B cell (primary cell): ENCODE results near the gene PTPN13. TPM values are rescaled to one million over a fixed set of nuclear protein-coding genes. Genes with fewer than 3 reads are reported as not detected.

Source experiments
- ATAC-seq: fragments of 200-7000 bp; cut with Tn5 transposase; one replicate; pipeline ENCODE4 v1.10.0; 2021; ENCODE audit warnings: low read depth, mild to moderate bottlenecking, moderate number of reproducible peaks, moderate library complexity
- CTCF ChIA-PET: fragments of 350-600 bp; sonication (Branson Sonifier 250); formaldehyde crosslinking; loops from one replicate; lab custom pipeline; 2021; ENCODE audit warnings: antibody characterized with exemption, inconsistent platforms; lab: Charles Lee
- POLR2A ChIA-PET: fragments of 350-600 bp; sonication (Branson Sonifier 250); formaldehyde crosslinking; loops from one replicate; lab custom pipeline; 2021; ENCODE audit warnings: antibody characterized with exemption; lab: Charles Lee
- DNase-seq: peaks from one replicate; pipeline ENCODE4 v3.0.0; 2013
- H2AFZ ChIP-seq: 2 replicates; pipeline ENCODE4 v1.6.1; 2012; ENCODE audit warnings: mild to moderate bottlenecking, low read depth, low read length; ENCODE audit not compliant: insufficient read depth, poor library complexity, severe bottlenecking
- H3K27ac ChIP-seq, 2 donors: 1 replicate in 1 of 2; 2 replicates in 1 of 2; pipeline ENCODE4 v1.5.1; 2012 to 2013; ENCODE audit warnings: low read length in 2 of 2, mild to moderate bottlenecking in 2 of 2, moderate library complexity in 1 of 2
- H3K27me3 ChIP-seq, 4 experiments: fragments of 200-600 bp in 1 of 4; sonication (generic) in 1 of 4; replicated peaks in 1 of 4; 1 replicate in 2 of 4; 2 replicates in 2 of 4; pipeline versions ENCODE4 v1.6.1 to v1.7.0; 2013 to 2016; ENCODE audit warnings: low read length in 3 of 4, mild to moderate bottlenecking in 2 of 4, mixed read lengths in 1 of 4, moderate library complexity in 1 of 4; ENCODE audit not compliant: insufficient read depth in 4 of 4, control insufficient read depth in 3 of 4; ENCODE audit errors: control extremely low read depth in 1 of 4
- H3K36me3 ChIP-seq, 2 experiments: replicated peaks in 1 of 2; 1 replicate in 1 of 2; 2 replicates in 1 of 2; pipeline versions ENCODE4 v1.6.1 to v1.7.1; 2013; ENCODE audit warnings: low read length in 1 of 2; ENCODE audit not compliant: insufficient read depth in 2 of 2, control insufficient read depth in 1 of 2; ENCODE audit errors: control extremely low read depth in 1 of 2, extremely low read depth in 1 of 2
- H3K4me1 ChIP-seq, 2 donors: fragments of 200-600 bp in 1 of 2; sonication (generic) in 1 of 2; 1 replicate in 1 of 2; 2 replicates in 1 of 2; pipeline versions ENCODE4 v1.5.1 to v1.6.1; 2013 to 2017; ENCODE audit warnings: low read length in 2 of 2; ENCODE audit not compliant: control insufficient read depth in 2 of 2, insufficient read depth in 2 of 2
- H3K4me2 ChIP-seq: replicated peaks from 2 replicates; pipeline ENCODE3; 2012; ENCODE audit warnings: mild to moderate bottlenecking, low read depth, low read length; ENCODE audit not compliant: poor library complexity, severe bottlenecking
- H3K4me3 ChIP-seq, 5 experiments: fragments of 200-600 bp in 1 of 5; sonication (generic) in 1 of 5; 1 replicate in 3 of 5; 2 replicates in 2 of 5; pipeline versions ENCODE4 v1.5.1 to v1.7.0; 2011 to 2016; ENCODE audit warnings: low read length in 4 of 5, mild to moderate bottlenecking in 4 of 5, low read depth in 2 of 5, control low read depth in 1 of 5, moderate library complexity in 1 of 5; ENCODE audit not compliant: insufficient read depth in 1 of 5; ENCODE audit errors: control extremely low read depth in 1 of 5, extremely low read depth in 1 of 5
- H3K79me2 ChIP-seq: fragments of 200-600 bp; sonication (generic); one replicate; pipeline ENCODE4 v1.6.0; 2016; ENCODE audit warnings: low read length; ENCODE audit not compliant: control insufficient read depth, insufficient read depth
- H3K9ac ChIP-seq: fragments of 200-600 bp; sonication (generic); 2 replicates; pipeline ENCODE4 v1.6.1; 2017; ENCODE audit warnings: mild to moderate bottlenecking, low read length, moderate library complexity
- H3K9me3 ChIP-seq, 3 donors: one replicate each; pipeline versions ENCODE4 v1.6.1 to v1.7.1; 2013; ENCODE audit warnings: low read length in 2 of 3; ENCODE audit not compliant: control insufficient read depth in 2 of 3, insufficient read depth in 1 of 3; ENCODE audit errors: control extremely low read depth in 1 of 3
- H4K20me1 ChIP-seq: 2 replicates; pipeline ENCODE4 v1.6.0; 2012; ENCODE audit warnings: mild to moderate bottlenecking, low read length; ENCODE audit not compliant: insufficient read depth, control insufficient read depth, poor library complexity, severe bottlenecking
- H3K27ac Mint-ChIP-seq: one replicate; pipeline ENCODE4 v1.8.0; 2021; ENCODE audit warnings: mixed read lengths
- H3K27me3 Mint-ChIP-seq: one replicate; pipeline ENCODE4 v1.8.0; 2021; ENCODE audit warnings: mixed read lengths
- H3K4me1 Mint-ChIP-seq: one replicate; pipeline ENCODE4 v1.8.0; 2021; ENCODE audit warnings: mixed read lengths
- H3K4me3 Mint-ChIP-seq: one replicate; pipeline ENCODE4 v1.8.0; 2021; ENCODE audit warnings: mixed read lengths
- H3K9me3 Mint-ChIP-seq: one replicate; pipeline ENCODE4 v1.8.0; 2022; ENCODE audit warnings: mixed read lengths; ENCODE audit not compliant: insufficient read depth
- EZH2 ChIP-seq: IDR thresholded peaks from 2 replicates; pipeline ENCODE4 v1.6.1; 2012; ENCODE audit warnings: borderline replicate concordance, low read depth, mild to moderate bottlenecking, moderate library complexity, low read length; ENCODE audit not compliant: insufficient read depth, poor library complexity, severe bottlenecking
- WGBS: methylation state at CpG from one replicate; pipeline ENCODE4 v1.1.5; 2013; ENCODE audit warnings: missing lambda C conversion rate; ENCODE audit not compliant: insufficient coverage; 5-methylcytosine and 5-hydroxymethylcytosine counted together
- intact Hi-C: fragments of 100-400 bp; cut with micrococcal nuclease; formaldehyde crosslinking; loops from one replicate; pipeline ENCODE4 v1.10.0; 2022
- polyA plus RNA-seq: library from polyadenylated mRNA; depleted of rRNA; stranded (reverse); fragments of >200 nt; gene quantifications from 2 replicates; pipeline ENCODE4 v1.2.3, GENCODE V29; 2012
- total RNA-seq, 2 donors: library from RNA; stranded (reverse); fragments of 120-200 nt in 1 of 2; gene quantifications; 1 replicate in 1 of 2; 2 replicates in 1 of 2; pipeline versions ENCODE4 v1.2.3 to v1.2.4, GENCODE V29; 2013 to 2022
- TF ChIP-seq, protein P1 (sequence below): fragments of 200-600 bp; IDR thresholded peaks from one replicate; pipeline ENCODE4 v1.8.0; 2022; ENCODE audit warnings: antibody characterized with exemption, mild to moderate bottlenecking

The PTPN13 gene
- total and polyA plus RNA-seq, 2 donors (not counting 1 experiment from before 2014, with no cell fraction given): 0.91 TPM; not detected in 1

GRCh38 chr4:86835677-86836076 is 241.6 kb downstream of the PTPN13 start:
- CTCF ChIA-PET: no interaction called here
- no peaks in the 10 kb centered on the region for H3K27me3 ChIP-seq
- Mint-ChIP-seq H3K27me3 (peaks cover 6% of the 10 kb centered on the region), H3K27ac (no peak overlapping the region), H3K4me1 (no peaks in the 10 kb centered on the region), H3K9me3 (no peaks in the 10 kb centered on the region), H3K4me3 (no peak overlapping the region)
- WGBS: no CpG with 5 or more reads among the region's 3 CpGs
- H3K27ac ChIP-seq: no peak overlapping the region
- DNase-seq (no peak), ATAC-seq (no peak)
- H3K79me2 ChIP-seq: no peaks in the 10 kb centered on the region
- no peaks in the 10 kb centered on the region for H3K4me1 ChIP-seq
- H3K9me3 ChIP-seq: no peaks in the 10 kb centered on the region
- POLR2A ChIA-PET: no interaction called here
- no peaks in the 10 kb centered on the region for H3K36me3 ChIP-seq
- intact Hi-C loops: no loop called here
- H3K4me3 ChIP-seq: no peak overlapping the region
- no peaks in the 10 kb centered on the region for H4K20me1 ChIP-seq
- no peak overlapping the region for H3K9ac ChIP-seq
- no peak overlapping the region for H3K4me2 ChIP-seq
- no peak overlapping the region for H2AFZ ChIP-seq
- TF ChIP-seq, protein P1, sequence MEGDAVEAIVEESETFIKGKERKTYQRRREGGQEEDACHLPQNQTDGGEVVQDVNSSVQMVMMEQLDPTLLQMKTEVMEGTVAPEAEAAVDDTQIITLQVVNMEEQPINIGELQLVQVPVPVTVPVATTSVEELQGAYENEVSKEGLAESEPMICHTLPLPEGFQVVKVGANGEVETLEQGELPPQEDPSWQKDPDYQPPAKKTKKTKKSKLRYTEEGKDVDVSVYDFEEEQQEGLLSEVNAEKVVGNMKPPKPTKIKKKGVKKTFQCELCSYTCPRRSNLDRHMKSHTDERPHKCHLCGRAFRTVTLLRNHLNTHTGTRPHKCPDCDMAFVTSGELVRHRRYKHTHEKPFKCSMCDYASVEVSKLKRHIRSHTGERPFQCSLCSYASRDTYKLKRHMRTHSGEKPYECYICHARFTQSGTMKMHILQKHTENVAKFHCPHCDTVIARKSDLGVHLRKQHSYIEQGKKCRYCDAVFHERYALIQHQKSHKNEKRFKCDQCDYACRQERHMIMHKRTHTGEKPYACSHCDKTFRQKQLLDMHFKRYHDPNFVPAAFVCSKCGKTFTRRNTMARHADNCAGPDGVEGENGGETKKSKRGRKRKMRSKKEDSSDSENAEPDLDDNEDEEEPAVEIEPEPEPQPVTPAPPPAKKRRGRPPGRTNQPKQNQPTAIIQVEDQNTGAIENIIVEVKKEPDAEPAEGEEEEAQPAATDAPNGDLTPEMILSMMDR: no peak
- TF ChIP-seq EZH2: no peak

DNA sequence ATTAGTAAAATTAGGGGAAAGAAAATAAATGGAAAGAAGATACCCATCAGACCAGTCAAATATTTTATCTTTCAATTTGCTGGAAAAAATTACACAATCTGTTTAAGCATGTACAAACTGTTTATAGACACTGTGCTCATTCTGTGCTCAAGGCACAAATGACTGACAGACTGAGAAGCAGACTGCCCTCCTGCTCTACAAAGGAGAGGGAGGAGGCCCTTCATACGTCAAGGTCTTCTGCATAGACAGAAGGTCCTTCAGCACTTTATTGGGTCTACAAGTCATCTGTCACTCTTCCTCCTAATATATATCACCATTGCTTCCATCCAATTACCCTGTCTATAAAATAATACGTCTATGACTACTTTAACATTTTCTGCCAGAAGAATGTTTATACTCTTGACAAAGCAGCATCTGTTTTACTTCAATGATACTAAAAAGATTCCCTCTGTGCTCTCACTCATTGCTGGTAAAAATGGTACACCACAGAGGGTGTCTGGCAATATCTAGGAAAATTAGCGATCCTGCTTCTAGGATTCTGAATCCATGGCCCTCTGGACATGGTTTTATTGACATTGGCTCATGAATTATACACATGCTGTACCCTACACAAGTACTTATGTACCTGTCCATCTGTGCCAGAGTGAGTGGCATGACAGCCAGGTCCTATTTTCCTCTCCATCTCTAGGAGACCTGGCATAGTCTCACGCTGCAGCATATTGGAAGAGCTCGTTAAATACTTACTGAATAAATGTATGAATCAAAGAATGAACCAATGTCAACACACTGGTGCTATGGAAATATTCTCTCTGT is 243.8 kb downstream of the PTPN13 start:
- Mint-ChIP-seq H3K4me3 (no peak overlapping the region), H3K9me3 (no peaks in the 10 kb centered on the region), H3K27me3 (peaks cover 6% of the 10 kb centered on the region), H3K27ac (no peak overlapping the region), H3K4me1 (no peaks in the 10 kb centered on the region)
- CTCF ChIA-PET: no interaction called here
- Histone ChIP-seq H3K79me2 (no peaks in the 10 kb centered on the region), H3K9ac (no peak overlapping the region), H4K20me1 (no peaks in the 10 kb centered on the region), H3K36me3 (no peaks in the 10 kb centered on the region), H3K9me3 (no peaks in the 10 kb centered on the region), H2AFZ (no peak overlapping the region), H3K4me2 (no peak overlapping the region), H3K27me3 (no peaks in the 10 kb centered on the region), H3K4me1 (no peaks in the 10 kb centered on the region), H3K27ac (no peak overlapping the region), H3K4me3 (no peak overlapping the region)
- 100% methylated on average over 2 of the region's 5 CpGs for WGBS
- POLR2A ChIA-PET: no interaction called here
- ATAC-seq (no peak), DNase-seq (no peak)
- TF ChIP-seq, protein P1: no peak
- TF ChIP-seq EZH2: no peak
- intact Hi-C loops: no loop called here
